Breast epithelium (tissue), 3 donors: ENCODE measurements around the gene GPBAR1.

Experiments
- CTCF ChIP-seq, 3 donors: fragments of 450-650 bp; IDR thresholded peaks; one replicate each; pipeline ENCODE4 v1.5.1; 2016 to 2017; ENCODE audit warnings: antibody characterized with exemption in 3 of 3, mild to moderate bottlenecking in 3 of 3, moderate library complexity in 3 of 3
- POLR2AphosphoS5 ChIP-seq, 3 donors: sonication (generic); formaldehyde crosslinking; IDR thresholded peaks; one replicate each; pipeline ENCODE4 v1.6.1; 2017; ENCODE audit warnings: antibody characterized with exemption in 3 of 3

- peak in 1 of 3 donors; percentile 16 for TF ChIP-seq CTCF (IDR thresholded peaks at IDR 0.05)
- TF ChIP-seq POLR2AphosphoS5 (IDR thresholded peaks at IDR 0.05) = no peak
Observed at GRCh38 chr2:218276986-218277755, 16.4 kb downstream of the GPBAR1 start.
